Effector memory CD8-positive, alpha-beta T cell (primary cell): Measurements from ENCODE around the gene PPP2R2D.
A peak's percentile ranks its signal among the peaks of the same experiment; 100 is the strongest.

Source experiments
- ATAC-seq: fragments of 150-1000 bp; cut with Tn5 transposase; replicated peaks from 2 replicates; pipeline ENCODE4 v1.10.0; 2021; ENCODE audit warnings: mild to moderate bottlenecking, moderate library complexity
- DNase-seq, 3 experiments: peaks; one replicate each; pipeline ENCODE4 v3.0.0; 2021
- H3K27ac Mint-ChIP-seq, 2 donors: one replicate each; pipeline ENCODE4 v1.8.0; 2022; ENCODE audit warnings: mild to moderate bottlenecking in 2 of 2, mixed read lengths in 2 of 2, moderate library complexity in 2 of 2
- H3K27me3 Mint-ChIP-seq, 2 donors: one replicate each; pipeline ENCODE4 v1.8.0; 2022; ENCODE audit warnings: mixed read lengths in 2 of 2
- H3K36me3 Mint-ChIP-seq: one replicate; pipeline ENCODE4 v1.8.0; 2022; ENCODE audit warnings: mild to moderate bottlenecking, moderate library complexity, mixed read lengths; ENCODE audit not compliant: insufficient read depth
- H3K4me1 Mint-ChIP-seq, 2 donors: one replicate each; pipeline ENCODE4 v1.8.0; 2022; ENCODE audit warnings: low read depth in 2 of 2, mixed read lengths in 2 of 2
- H3K4me3 Mint-ChIP-seq, 2 donors: one replicate each; pipeline ENCODE4 v1.8.0; 2022; ENCODE audit warnings: mild to moderate bottlenecking in 2 of 2, mixed read lengths in 2 of 2, moderate library complexity in 2 of 2
- H3K9me3 Mint-ChIP-seq, 2 donors: one replicate each; pipeline ENCODE4 v1.8.0; 2022; ENCODE audit warnings: mixed read lengths in 2 of 2

PPP2R2D gene

DNA sequence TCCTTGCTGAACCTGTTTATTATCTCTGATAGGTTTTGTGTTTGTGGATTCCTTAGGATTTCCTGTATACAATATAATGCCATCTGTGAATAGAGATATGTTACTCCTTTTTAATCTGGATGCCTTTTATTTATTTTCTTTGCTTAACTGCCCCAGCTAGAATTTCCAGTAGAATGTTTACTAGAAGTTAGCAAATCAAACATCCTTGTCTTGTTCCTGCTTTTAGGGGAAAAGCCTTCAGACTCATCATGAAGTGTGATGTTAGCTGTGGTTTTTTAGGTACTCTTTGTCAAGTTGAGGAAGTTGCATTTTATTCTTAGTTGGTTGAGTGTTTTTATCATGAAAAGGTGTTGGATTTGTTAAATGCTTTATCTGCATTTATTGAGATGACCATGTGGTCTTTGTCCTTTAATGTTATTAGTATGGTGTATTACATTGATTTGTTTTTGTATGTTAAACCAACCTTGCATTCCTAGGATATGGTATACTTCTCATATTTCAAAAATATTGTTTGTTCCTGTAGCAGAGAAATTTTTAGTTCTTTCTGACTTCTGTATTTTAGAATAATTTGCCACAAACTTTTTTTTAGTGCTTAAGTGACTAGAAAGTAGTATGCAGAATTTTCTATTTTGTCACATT, 24.3 kb downstream of the PPP2R2D start:
- DNase-seq (no peak), ATAC-seq (no peak)
- H3K9me3 Mint-ChIP-seq: no peaks in the 10 kb centered on the region
- H3K4me3 Mint-ChIP-seq: no peak overlapping the region
- H3K4me1 Mint-ChIP-seq: peaks cover 50 to 61% of the 10 kb centered on the region in 2 donors
- H3K27me3 Mint-ChIP-seq: no peaks in the 10 kb centered on the region
- H3K36me3 Mint-ChIP-seq: peaks cover 15% of the 10 kb centered on the region
- H3K27ac Mint-ChIP-seq: no peak overlapping the region

DNA sequence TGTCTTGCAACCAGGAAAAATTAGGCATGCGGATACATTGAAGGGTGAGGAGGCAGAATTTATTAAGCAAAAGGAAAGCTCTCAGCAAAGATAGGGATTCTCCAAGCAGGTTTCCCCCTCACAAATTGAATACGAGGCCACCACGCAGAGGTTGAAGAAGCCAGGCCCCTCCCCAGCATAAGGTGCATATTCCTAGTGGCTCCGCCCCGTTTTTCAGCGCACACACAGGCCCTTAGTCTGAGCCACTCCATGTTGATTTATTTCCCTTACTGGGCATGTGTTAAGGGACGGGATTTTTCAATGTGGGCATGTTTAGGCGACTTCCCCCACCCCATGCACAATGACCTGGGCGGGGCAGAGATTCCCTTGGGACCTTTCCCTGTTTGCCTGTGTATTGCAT, 24.9 kb downstream of the PPP2R2D start:
- Mint-ChIP-seq H3K4me3 (no peak overlapping the region), H3K36me3 (peaks cover 9% of the 10 kb centered on the region), H3K27me3 (no peaks in the 10 kb centered on the region), H3K9me3 (no peaks in the 10 kb centered on the region), H3K27ac (no peak overlapping the region), H3K4me1 (peaks cover 50 to 62% of the 10 kb centered on the region in 2 donors)
- ATAC-seq (no peak), DNase-seq (no peak)

DNA sequence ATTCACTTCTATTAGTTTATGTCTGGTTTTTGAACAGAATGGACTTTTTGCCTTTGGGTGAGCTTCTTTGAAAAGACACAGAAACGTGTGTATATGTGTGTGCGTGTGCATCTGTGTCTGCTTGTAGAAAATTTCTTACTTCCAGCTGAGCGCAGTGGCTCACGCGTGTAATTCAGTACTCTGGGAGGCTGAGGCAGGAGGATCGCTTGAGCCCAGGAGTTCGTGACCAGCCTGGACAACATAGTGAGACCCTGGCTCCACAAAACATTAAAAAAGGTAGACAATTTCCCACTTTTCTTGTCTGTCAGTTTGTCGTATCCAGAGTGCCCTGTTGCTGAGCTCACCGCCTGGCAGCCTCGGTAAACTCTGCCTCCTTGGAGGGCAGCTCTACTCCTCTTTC, 25.4 kb downstream of the PPP2R2D start:
- Mint-ChIP-seq H3K4me3 (peak overlapping the region; percentile 61 to 63), H3K4me1 (peaks cover 50 to 63% of the 10 kb centered on the region in 2 donors), H3K27ac (peak overlapping the region; percentile 50 to 87), H3K36me3 (peaks cover 7% of the 10 kb centered on the region), H3K9me3 (no peaks in the 10 kb centered on the region), H3K27me3 (no peaks in the 10 kb centered on the region)
- DNase-seq (no peak), ATAC-seq (no peak)

DNA sequence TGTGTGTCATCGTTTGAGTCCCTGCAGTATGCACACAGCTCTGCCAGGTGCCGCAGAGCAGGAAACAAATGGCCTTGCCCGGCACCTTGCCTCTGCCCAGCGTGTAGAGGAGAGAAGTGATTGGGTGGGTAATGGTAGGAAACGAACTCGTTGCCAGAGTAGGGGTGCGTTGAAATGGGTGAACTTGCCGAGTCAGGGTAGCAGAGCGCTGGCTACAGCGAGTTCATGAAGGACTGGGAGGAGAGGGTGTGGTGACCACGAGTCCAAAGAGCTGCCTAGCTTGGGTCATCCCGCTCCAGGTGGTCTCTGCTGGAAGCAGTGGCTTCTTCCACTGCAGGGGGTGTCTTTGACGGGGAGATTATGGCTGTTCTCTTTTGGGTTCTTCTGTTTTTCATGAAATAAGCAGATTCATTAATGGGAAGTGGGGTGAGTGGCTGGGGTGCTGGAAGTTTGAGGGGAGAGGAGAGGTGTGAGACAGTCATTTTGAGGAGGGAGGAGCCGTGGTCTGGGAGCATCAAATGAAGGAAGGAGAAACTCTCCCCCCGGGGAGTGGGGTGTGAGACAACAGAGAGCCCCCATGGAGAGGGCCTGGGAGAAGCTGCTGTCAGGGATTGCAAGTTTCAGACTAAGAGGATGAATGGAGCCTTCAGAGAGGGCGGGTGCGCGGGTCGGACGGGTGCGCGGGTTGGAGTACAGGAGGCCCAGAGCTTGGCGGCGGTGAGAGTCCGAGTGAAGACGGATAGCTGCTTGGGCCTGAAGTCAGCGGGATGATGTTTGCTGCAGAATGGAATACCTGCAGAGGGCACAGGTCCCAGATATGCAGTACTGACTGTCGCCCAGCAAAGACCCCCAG, 26.2 kb downstream of the PPP2R2D start:
- Mint-ChIP-seq H3K9me3 (no peaks in the 10 kb centered on the region), H3K36me3 (peaks cover 3% of the 10 kb centered on the region), H3K27ac (peak overlapping the region; percentile 50 to 87), H3K27me3 (no peaks in the 10 kb centered on the region), H3K4me1 (peaks cover 51 to 62% of the 10 kb centered on the region in 2 donors), H3K4me3 (peak overlapping the region; percentile 61 to 63)
- DNase-seq: no peak
- no peak for ATAC-seq

DNA sequence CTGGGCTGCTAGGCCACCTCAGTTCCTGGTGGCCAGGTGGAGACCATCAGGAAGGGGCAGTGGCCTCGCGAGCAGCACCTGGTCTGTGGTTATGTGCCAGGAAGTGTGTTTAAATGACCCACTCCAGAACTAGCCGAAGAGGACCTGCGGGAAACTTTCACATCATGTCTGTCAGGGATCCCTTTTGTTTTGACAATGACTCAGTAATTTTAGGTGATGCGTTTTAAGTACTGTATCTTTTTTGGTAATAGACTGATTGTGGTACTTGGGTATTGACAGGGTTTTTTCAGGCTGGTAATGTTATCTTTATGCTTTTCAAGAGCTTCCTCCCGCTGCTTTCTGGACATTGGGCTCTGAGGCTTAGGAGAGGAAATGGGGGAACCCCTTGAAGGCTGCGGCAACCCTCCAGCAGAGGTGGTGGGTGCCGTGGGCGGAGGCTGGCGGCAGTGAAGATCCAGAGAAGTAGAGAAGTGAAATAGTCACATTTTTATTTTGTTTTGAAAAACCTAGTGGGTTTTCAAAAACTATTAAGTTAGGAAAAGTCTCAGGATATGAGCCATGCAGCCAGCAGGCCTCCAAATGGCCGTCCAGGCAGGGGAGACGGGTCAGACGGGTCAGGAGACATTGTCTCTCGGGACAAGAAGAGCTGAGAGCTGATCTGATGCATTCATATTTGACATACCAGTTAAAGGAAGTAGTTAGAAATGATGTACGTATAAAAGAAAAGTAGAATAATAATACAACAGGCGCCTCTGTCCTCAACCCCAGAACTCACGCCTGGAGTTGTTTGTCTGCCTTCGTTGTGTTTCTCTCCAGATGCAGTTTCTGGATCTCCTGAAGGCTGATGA, 27.7 kb downstream of the PPP2R2D start:
- H3K4me1 Mint-ChIP-seq: peaks cover 46 to 57% of the 10 kb centered on the region in 2 donors
- peak overlapping the region; percentile 84 to 90 for H3K27ac Mint-ChIP-seq
- H3K4me3 Mint-ChIP-seq: peak overlapping the region; percentile 61 to 63
- no peaks in the 10 kb centered on the region for H3K9me3 Mint-ChIP-seq
- ATAC-seq (peak; percentile 90), DNase-seq (peak; percentile 16 to 25 (median 17))
- no peaks in the 10 kb centered on the region for H3K27me3 Mint-ChIP-seq
- peaks cover 3% of the 10 kb centered on the region for H3K36me3 Mint-ChIP-seq

DNA sequence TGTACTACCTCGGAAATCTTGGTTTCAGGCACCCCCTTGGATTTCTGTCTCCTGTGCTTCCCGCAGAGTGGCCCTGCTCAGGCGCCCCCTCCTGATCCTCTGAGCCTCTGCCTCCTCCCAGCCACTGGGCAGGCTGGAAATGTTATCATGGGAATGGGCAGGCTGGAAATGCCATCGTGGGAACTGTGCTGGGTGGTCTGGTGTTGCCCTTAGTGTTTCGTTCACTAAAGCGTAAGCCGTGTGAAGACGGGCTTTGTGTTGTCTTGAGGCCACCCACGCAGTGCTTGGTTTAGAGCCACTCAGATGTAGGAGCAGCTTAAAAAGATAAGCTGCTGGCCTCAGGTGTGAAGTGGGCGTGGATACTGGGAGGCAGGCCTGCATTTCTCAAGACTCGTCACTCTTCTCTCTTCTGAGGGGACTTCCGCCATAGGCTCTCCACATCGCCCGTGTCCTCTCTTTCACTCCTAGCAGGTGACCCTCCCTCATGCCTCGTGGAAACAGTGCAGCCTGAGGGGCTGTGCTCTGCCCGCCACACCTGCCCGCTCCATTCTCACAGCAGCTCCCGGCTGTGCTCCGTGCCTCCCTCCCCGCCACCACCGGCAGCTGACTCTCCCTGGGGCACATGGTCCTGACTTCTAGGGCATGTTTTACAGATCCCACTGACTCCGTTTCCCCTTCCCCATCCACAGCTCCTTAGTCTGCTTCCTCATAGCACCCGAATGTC, 28.5 kb downstream of the PPP2R2D start:
- Mint-ChIP-seq H3K36me3 (peaks cover 6% of the 10 kb centered on the region), H3K9me3 (no peaks in the 10 kb centered on the region), H3K4me3 (peak overlapping the region; percentile 43 to 47), H3K27ac (peak overlapping the region; percentile 84 to 90), H3K27me3 (no peaks in the 10 kb centered on the region), H3K4me1 (peaks cover 47 to 60% of the 10 kb centered on the region in 2 donors)
- DNase-seq: no peak
- ATAC-seq: no peak

DNA sequence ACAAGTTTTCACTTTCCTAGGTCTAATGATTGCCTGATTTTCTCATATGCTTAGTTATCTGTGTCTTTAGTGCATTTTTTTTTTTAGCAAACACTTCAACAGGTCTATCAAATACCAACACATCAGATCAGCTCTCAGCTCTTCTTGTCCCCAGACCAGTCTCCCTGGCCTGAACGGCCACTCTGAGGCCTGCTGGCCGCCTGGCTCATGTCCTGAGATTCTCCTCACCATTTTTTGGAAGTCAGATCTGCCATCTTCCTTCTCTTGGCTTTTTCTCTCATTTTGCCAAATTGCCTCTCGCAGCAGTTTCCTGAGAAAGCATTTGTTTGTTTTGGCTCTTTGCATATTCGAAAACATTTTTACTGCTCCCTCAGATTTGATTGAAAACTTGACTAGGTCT, 29.3 kb downstream of the PPP2R2D start:
- DNase-seq (no peak), ATAC-seq (no peak)
- peak overlapping the region; percentile 84 to 90 for H3K27ac Mint-ChIP-seq
- peaks cover 11% of the 10 kb centered on the region for H3K36me3 Mint-ChIP-seq
- peaks cover 50 to 64% of the 10 kb centered on the region in 2 donors for H3K4me1 Mint-ChIP-seq
- peak overlapping the region; percentile 43 to 47 for H3K4me3 Mint-ChIP-seq
- no peaks in the 10 kb centered on the region for H3K27me3 Mint-ChIP-seq
- H3K9me3 Mint-ChIP-seq: no peaks in the 10 kb centered on the region

DNA sequence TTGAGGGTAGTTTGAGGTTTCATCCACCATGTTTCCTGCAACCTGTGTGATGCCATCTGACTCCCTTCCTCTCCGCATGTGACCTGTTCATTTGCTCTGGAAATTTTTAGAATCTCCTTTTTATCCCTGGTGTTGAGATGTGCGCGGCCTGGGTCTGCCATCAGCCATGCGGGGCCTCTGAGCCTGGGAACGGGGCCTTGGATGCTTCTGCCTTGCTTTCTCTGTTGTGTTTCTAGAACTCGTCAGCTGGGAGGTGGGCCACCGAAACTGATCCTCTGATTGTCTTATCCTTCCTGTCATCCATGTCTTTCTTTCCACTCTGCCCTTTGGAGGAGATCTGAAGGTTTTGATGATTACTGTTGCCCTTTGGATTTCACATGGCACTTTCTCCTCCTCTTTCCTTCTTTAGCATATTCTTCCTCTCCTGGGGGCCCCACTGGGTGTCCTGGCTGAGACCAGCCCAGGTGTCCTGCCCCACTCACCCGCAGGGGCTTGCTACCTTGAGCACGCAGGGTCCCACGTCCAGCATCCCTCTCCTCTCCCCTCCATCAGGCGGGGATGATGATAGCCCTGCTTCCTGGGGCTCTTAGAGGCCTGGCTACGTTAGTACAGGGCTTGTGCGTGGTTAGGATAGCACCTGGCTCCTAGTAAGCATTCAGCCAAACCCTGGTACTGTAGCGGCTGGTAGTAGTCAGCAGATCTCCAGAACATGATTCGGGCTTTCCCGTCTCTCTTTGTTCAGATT, 29.9 kb downstream of the PPP2R2D start:
- Mint-ChIP-seq H3K36me3 (peaks cover 14% of the 10 kb centered on the region), H3K9me3 (no peaks in the 10 kb centered on the region), H3K27me3 (no peaks in the 10 kb centered on the region), H3K4me3 (no peak overlapping the region), H3K4me1 (peaks cover 50 to 65% of the 10 kb centered on the region in 2 donors), H3K27ac (peak overlapping the region; percentile 84 to 90)
- ATAC-seq: no peak
- DNase-seq: no peak

DNA sequence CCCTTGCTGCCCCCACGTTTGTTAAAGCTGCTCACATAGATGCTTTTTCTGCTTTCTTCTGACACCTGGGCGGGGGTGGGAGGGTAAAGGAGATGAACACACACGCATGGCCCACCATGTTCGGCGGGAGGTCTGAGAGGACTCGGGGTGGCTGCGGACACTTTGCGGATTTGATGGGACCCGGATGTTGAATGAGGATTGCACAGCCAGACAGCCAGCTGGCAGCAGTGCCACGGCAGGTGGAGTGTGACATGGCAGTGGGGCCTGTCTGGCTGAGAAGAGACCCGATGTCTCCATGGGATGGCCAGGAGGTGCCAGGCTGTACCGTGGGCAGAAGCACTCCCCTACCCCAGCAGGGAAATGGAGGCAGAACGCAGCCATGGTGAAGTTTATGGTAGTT, 31.2 kb downstream of the PPP2R2D start:
- H3K27me3 Mint-ChIP-seq: no peaks in the 10 kb centered on the region
- no peak for ATAC-seq
- no peak overlapping the region for H3K27ac Mint-ChIP-seq
- H3K36me3 Mint-ChIP-seq: peaks cover 18% of the 10 kb centered on the region
- H3K9me3 Mint-ChIP-seq: no peaks in the 10 kb centered on the region
- no peak for DNase-seq
- H3K4me3 Mint-ChIP-seq: no peak overlapping the region
- H3K4me1 Mint-ChIP-seq: peaks cover 47 to 56% of the 10 kb centered on the region in 2 donors

DNA sequence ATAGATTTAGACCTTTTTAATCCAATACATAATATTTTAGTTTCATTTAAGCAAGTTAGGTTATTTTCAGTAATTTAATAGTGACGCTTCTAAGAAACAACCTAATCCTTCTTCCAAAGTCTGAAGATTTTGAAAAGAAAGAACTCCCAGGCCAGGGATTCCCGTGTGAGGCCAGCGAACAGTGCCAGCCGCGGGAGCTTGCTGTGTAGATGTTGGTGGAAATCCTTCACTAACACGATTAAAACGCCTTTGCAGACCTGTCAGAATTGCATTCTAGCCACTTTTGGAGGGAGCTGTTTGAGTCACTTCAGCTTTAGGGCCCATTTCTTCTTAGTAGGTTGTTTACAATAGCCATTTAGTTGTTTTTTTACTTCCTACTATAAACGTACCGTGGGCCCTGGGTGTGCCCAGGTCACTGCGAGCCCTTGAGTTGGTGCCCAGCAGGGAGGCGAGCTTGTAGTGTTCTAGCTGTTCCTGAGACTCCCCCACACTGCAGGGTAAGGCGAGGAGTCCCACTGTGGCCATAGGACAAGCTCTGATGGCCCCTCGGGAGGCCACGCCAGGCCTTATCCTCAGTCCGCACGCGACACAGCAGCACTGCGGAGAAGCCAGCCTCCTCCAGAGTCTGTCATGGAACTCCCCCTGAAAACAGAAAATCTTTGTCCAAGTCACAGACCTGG, 32.3 kb downstream of the PPP2R2D start:
- H3K27ac Mint-ChIP-seq: no peak overlapping the region
- DNase-seq (no peak), ATAC-seq (no peak)
- peaks cover 25% of the 10 kb centered on the region for H3K36me3 Mint-ChIP-seq
- no peaks in the 10 kb centered on the region for H3K9me3 Mint-ChIP-seq
- H3K4me3 Mint-ChIP-seq: no peak overlapping the region
- peaks cover 37 to 45% of the 10 kb centered on the region in 2 donors for H3K4me1 Mint-ChIP-seq
- no peaks in the 10 kb centered on the region for H3K27me3 Mint-ChIP-seq

DNA sequence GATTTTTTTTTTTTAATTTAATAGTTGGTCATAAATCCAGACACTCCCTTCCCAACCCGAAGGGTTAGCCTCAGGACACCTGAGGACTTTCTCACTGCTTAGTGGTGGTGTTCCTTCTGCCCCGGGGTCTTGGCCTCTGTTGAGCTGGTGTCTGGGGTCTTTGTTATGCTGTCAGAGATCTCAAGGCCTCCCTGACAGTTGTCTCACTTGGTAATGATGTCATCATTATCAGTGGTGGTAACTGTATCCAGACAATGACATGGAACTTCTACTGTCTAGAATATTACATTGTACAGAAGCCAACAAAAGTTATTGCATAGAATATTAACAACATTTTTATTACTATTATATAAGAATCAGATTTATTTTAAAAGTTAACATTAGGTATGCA, 32.9 kb downstream of the PPP2R2D start:
- Mint-ChIP-seq H3K36me3 (peaks cover 28% of the 10 kb centered on the region), H3K9me3 (no peaks in the 10 kb centered on the region), H3K27ac (no peak overlapping the region), H3K27me3 (no peaks in the 10 kb centered on the region), H3K4me1 (peaks cover 31 to 39% of the 10 kb centered on the region in 2 donors), H3K4me3 (no peak overlapping the region)
- DNase-seq (no peak), ATAC-seq (no peak)

DNA sequence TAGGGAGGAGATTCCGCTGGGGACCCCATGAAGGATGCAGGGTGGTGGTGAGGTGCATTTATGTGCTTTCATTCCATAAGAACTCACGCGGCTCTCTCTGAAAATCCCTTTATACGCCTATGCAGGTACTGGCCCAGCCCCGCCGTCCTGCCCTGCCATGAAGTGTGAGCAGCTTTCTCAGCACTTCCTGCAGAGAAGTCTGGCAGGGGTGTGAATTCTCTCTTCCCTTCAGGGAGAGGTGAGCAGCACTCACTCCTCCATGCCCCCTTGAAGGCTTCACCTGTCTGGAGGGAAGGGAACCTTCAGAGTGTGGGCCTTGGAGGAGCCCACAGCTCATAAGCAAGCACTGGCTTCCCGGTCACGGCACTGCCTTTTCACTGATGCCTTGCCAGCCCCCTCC, 34.0 kb downstream of the PPP2R2D start:
- Mint-ChIP-seq H3K4me3 (no peak overlapping the region), H3K27me3 (no peaks in the 10 kb centered on the region), H3K9me3 (no peaks in the 10 kb centered on the region), H3K4me1 (peaks cover 24 to 30% of the 10 kb centered on the region in 2 donors), H3K27ac (peak overlapping the region; percentile 67 to 81), H3K36me3 (peaks cover 34% of the 10 kb centered on the region)
- ATAC-seq: no peak
- DNase-seq: no peak
